NCI-H345 treated with DMSO at 0.1 percent for 48 hours (cell line): ENCODE measurements around the gene GAPVD1.
"Not testable (repeated sequence)": the region's sequence is repeated elsewhere in the genome, so short reads cannot be mapped to it uniquely, and the experiment has no call there.

ENCODE experiments used
- DNase-seq: peaks from one replicate; lab custom pipeline; 2025; ENCODE audit not compliant: unreplicated experiment; lab: John Stamatoyannopoulos, UW

GAPVD1 gene

GRCh38 chr9:125304273-125304672 is 42.6 kb downstream of the GAPVD1 start:
- DNase-seq: no peak

- no peak for DNase-seq
Measured at GRCh38 chr9:125312411-125312810, 50.8 kb downstream of the GAPVD1 start.

GRCh38 chr9:125316359-125316758 is 54.7 kb downstream of the GAPVD1 start:
- DNase-seq: not testable (repeated sequence)

- no peak for DNase-seq
Measured at GRCh38 chr9:125317704-125318103, 56.1 kb downstream of the GAPVD1 start.

DNA sequence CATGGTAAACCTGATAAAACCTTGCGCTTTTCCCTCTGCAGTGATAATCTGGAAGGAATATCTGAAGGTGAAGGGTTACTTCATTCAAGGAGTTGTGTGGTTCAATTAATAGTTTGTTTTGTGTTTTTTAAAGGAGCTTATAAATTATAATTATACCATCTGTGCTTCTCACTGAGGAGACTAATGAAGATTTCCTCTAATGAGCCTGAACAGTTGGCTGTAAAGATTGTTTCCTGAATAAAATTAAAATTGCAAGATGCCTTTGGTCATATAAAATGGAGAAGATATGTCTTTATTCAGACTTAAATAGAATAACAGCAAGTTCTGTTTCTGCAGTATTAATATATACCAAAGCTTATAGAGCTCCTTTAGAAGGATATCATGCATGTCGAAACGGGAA is 59.9 kb downstream of the GAPVD1 start:
- DNase-seq: no peak

- no peak for DNase-seq
Measured at GRCh38 chr9:125323615-125324014, 62.0 kb downstream of the GAPVD1 start.

DNA sequence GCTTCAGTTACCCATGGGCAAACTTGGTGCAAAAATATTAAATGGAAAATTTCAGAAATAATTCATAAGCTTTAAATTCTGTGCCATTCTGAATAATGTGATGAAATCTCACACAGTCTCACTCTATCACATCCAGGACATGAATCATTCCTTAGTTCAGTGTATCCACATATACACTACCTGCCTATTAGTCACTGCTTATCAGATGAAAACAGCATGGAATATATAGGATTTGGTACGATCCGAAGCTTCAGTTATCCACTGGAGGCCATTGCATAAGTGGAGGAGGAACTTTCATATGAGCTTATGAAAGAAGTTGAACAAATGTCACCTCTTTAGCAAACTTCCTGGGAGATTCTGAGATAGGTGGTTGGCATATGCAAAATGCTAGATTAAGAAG is 64.2 kb downstream of the GAPVD1 start:
- DNase-seq: no peak

GRCh38 chr9:125329978-125330377 is 68.4 kb downstream of the GAPVD1 start:
- DNase-seq: no peak

DNA sequence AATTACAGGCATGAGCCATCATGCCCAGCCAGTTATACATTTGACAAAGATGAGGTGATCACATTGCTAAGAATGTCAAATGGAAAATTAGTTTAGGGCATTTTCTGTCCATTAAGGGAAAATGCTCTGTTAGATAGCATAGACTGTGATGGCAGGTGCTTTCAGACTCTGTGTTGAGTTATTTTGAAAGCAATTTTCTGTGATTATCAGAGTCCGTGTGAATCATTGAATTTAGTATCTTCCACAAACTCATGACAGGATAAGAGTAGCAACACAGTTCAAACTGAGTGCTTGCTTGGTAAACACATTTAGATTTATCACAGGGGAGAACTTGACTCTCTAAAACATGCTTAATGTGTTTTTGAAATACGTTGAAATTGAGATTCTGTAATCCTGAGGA is 69.0 kb downstream of the GAPVD1 start:
- DNase-seq: no peak

GRCh38 chr9:125332527-125332926 is 70.9 kb downstream of the GAPVD1 start:
- DNase-seq: no peak

DNA sequence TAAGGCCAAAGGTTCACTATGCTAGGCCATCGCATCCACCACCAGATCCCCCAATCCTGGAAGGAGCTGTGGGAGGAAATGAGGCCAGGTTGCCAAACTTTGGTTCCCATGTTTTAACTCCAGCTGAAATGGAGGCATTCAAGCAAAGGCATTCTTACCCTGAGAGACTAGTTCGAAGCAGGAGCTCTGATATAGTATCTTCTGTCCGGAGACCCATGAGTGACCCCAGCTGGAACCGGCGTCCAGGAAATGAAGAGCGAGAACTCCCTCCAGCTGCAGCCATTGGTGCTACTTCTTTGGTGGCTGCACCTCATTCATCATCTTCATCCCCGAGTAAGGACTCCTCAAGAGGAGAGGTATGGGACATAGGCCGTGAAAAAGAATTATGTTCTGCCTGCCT is 75.6 kb downstream of the GAPVD1 start:
- no peak for DNase-seq

DNA sequence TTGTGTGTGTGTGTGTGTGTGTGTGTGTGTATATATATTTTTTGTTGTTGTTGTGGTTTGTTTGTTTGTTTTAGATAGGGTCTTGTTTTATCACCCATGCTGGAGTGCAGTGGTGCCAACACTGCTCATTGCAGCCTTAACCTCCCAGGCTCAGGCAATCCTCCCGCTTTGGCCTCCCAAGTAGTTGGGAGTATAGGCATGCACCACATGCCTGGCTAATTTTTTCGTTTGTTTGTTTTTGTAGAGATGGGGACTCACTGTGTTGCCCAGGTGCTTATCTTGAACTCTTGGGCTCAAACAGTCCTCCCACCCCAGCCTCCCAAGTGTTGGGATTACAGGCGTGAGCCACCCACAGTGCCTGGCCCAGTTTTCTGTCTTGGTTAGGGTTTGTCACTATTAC is 77.3 kb downstream of the GAPVD1 start:
- no peak for DNase-seq

DNA sequence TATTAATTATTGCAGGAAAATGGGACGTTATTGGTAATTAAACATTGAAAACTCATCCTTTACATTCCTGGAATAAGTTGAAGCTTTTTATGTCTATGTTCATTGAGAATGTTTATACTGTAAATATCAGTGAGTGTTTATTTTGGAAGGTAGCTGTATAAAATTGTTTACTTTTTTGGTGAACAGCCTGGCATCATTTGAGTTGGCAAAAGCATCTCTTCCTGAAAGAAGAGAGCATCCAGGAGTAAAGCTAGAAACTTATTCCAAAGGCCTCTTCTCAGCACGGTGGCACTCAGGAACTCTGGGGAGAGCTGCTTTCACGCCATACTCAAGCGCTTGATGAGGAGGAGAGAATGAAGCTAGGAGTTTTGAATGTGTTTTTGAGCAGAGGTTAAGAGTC is 79.9 kb downstream of the GAPVD1 start:
- DNase-seq: peak; percentile 38

- peak; percentile 83 for DNase-seq
Measured at GRCh38 chr9:125343518-125344275, 82.1 kb downstream of the GAPVD1 start.

DNA sequence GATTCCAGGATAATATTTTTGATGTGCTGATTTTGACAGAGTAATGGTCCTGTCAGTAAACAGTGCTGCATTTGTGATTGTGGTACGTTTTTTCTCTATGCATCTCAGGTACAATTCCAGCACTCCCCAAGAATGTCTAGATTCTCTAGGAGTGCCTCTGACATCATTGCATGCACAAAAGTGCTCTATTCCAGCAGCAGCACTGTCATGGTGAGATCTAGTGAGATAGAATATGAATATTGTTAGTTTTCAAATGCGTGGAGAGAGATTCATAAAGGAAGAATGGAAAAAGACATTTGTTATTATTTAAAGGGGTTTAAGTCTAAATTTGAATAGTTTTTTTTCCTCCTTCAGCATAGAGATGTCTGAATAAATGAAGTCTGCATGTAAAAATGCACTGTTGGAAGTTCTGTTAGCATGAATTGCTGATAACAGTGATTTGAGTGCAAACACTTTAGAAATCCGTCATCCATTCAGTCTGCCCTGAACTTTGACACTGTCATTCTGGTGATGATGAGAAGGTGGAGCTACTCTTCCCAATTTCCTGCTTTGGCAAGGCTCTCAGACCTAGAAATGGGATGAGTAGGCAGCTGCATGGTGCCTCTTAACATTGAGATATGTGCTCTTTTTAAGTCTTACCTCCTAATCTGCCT is 84.6 kb downstream of the GAPVD1 start:
- DNase-seq: no peak

- no peak for DNase-seq
Measured at GRCh38 chr9:125355601-125356000, 94.0 kb downstream of the GAPVD1 start.

GRCh38 chr9:125356032-125356431 is 94.4 kb downstream of the GAPVD1 start:
- no peak for DNase-seq

GRCh38 chr9:125359011-125359410 is 97.4 kb downstream of the GAPVD1 start:
- DNase-seq: no peak

- no peak for DNase-seq
Measured at GRCh38 chr9:125360601-125361000, 99.0 kb downstream of the GAPVD1 start.

DNA sequence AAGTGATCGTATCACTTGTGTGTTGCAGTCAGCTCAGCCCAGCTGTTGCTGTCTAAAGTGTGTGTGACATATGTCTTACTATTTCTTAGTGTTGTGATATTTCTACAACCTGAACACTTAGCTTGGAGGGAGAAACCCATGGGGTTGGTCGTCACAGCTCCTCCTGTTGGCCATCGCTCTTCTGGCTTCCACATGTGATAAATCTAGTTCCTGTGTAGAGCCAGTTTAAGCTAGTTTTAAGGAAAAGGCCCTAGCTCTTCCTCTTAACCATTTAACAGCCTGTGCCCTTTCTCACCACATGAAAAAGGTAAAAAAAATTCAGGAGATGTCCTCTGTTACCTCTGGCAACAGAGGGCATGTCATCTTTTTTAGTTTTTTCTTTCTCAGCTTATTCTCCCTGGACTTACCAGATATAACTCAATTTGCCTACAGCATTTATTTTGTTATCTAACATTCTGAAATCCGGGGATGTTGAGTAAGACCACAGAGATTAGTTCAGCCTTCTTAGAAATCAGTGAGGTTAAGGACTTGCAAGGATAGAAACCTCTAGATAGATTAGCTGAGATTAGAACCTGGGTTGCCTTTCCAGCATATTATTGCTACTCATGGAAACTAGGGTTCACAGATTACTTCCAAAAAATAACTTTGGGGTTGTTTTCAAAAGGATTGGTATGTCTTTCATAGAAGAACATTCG is 100.4 kb downstream of the GAPVD1 start:
- no peak for DNase-seq

GRCh38 chr9:125366676-125367075 is 105.0 kb downstream of the GAPVD1 start:
- no peak for DNase-seq

DNA sequence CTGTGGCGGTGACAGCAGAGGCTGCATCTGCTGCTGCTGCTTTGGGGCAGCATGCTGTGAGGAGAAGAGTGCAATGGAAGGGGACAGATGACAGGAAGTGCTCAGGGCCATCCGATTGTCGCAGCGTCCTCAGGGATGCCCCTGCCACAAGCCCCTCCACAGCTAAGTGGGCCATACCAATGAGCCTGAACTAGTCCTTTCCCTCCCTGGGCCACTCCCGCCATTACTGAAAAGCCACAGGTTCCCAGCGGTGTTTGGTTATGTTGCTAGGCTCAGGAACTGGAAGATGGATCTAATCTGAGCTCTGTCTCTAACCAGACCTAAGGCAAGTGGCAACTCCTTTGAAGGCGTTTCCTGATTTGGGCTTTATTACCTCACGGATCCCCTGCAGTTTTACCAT is 109.2 kb downstream of the GAPVD1 start:
- DNase-seq: no peak
